Gastrocnemius medialis (tissue), 4 donors: ENCODE data around the gene HIVEP1. TPM values are rescaled to one million over a fixed set of nuclear protein-coding genes. Genes with fewer than 3 reads are reported as not detected.
"Not testable (repeated sequence)": the region's sequence is repeated elsewhere in the genome, so short reads cannot be mapped to it uniquely, and the experiment has no call there.

Experiments
- ATAC-seq, 2 donors: fragments of 150-250 bp; one replicate each; pipeline ENCODE4 v1.9.1; 2016
- DNase-seq, 2 donors: peaks; one replicate each; pipeline ENCODE4 v3.0.0-alpha.2; 2019
- H3K27ac ChIP-seq, 4 donors: fragments of 200-600 bp; sonication (generic); 1 replicate in 1 of 4; 2 replicates in 3 of 4; pipeline ENCODE4 v1.5.1; 2016 to 2018; ENCODE audit warnings: mild to moderate bottlenecking in 2 of 4, moderate library complexity in 1 of 4
- H3K27me3 ChIP-seq, 3 donors: fragments of 200-600 bp; sonication (generic) in 2 of 3; 1 replicate in 1 of 3; 2 replicates in 2 of 3; pipeline versions ENCODE4 v1.5.1 to v1.6.0; 2016 to 2019; ENCODE audit warnings: mild to moderate bottlenecking in 1 of 3, moderate library complexity in 1 of 3
- H3K36me3 ChIP-seq, 2 donors: fragments of 200-600 bp; sonication (generic) in 1 of 2; one replicate each; pipeline ENCODE4 v1.5.1; 2017 to 2018
- H3K4me1 ChIP-seq, 2 donors: fragments of 200-600 bp; sonication (generic) in 1 of 2; one replicate each; pipeline ENCODE4 v1.5.1; 2016 to 2017; ENCODE audit warnings: mild to moderate bottlenecking in 2 of 2
- H3K4me3 ChIP-seq, 4 donors: fragments of 200-600 bp; sonication (generic) in 3 of 4; 1 replicate in 1 of 4; 2 replicates in 3 of 4; pipeline ENCODE4 v1.5.1; 2016 to 2019; ENCODE audit warnings: mild to moderate bottlenecking in 2 of 4
- H3K9me3 ChIP-seq, 3 donors: fragments of 200-600 bp; sonication (generic) in 2 of 3; 1 replicate in 1 of 3; 2 replicates in 2 of 3; pipeline ENCODE4 v1.5.1; 2016 to 2019
- CTCF ChIP-seq, 5 experiments: fragments of 450-650 bp in 3 of 5; fragments of 200-600 bp in 2 of 5; sonication (generic) in 2 of 5; IDR thresholded peaks in 4 of 5; conservative IDR thresholded peaks in 1 of 5; 1 replicate in 4 of 5; 2 replicates in 1 of 5; pipeline ENCODE4 v1.5.1; 2016 to 2019; ENCODE audit warnings: antibody characterized with exemption in 5 of 5, mild to moderate bottlenecking in 3 of 5, moderate library complexity in 3 of 5
- POLR2A ChIP-seq, 2 donors: fragments of 450-650 bp; IDR thresholded peaks; one replicate each; pipeline ENCODE4 v1.6.1; 2017; ENCODE audit warnings: antibody characterized with exemption in 2 of 2, mild to moderate bottlenecking in 2 of 2, moderate library complexity in 2 of 2
- in situ Hi-C, 4 donors: fragments of 200-750 bp; cut with MboI; loops; one replicate each; pipeline versions ENCODE4 v1.15.0 to v1.8.0; 2017; ENCODE audit warnings: low sequenced_read_pairs in 4 of 4
- intact Hi-C: fragments of 100-400 bp; cut with DNase I; formaldehyde crosslinking; loops from one replicate; pipeline ENCODE4 v1.15.1; 2023; ENCODE audit warnings: low total_unique reads
- total RNA-seq, 4 donors: library from RNA; depleted of rRNA; stranded (reverse); fragments of >200 nt; gene quantifications; one replicate each; pipeline versions ENCODE4 v1.1.0 to v1.2.3, GENCODE V29; 2016

Gene HIVEP1
- total RNA-seq, 4 donors from 2014 or later, result 8.3 to 13.5 (median 10.5) TPM

GRCh38 chr6:12172572-12172971 lies 160.5 kb downstream of the HIVEP1 start:
- TF ChIP-seq CTCF (IDR thresholded peaks at IDR 0.05 in 4 of 5, conservative IDR thresholded peaks at IDR 0.05 in 1 of 5), result no peak
- no peak for TF ChIP-seq POLR2A (IDR thresholded peaks at IDR 0.05)
- in situ Hi-C loops (no loop called here), intact Hi-C loops (no loop called here)
- Histone ChIP-seq H3K27me3 (no peaks in the 10 kb centered on the region), H3K36me3 (no peaks in the 10 kb centered on the region), H3K9me3 (no peaks in the 10 kb centered on the region), H3K4me3 (no peak overlapping the region), H3K27ac (no peak overlapping the region), H3K4me1 (no peaks in the 10 kb centered on the region)
- no peak for ATAC-seq
- no peak for DNase-seq

GRCh38 chr6:12173181-12173580 lies 161.1 kb downstream of the HIVEP1 start:
- no peaks in the 10 kb centered on the region for H3K36me3 ChIP-seq
- DNase-seq (no peak), ATAC-seq (no peak)
- no peaks in the 10 kb centered on the region for H3K9me3 ChIP-seq
- no peaks in the 10 kb centered on the region for H3K4me1 ChIP-seq
- no peak overlapping the region for H3K27ac ChIP-seq
- no peak for TF ChIP-seq CTCF (IDR thresholded peaks at IDR 0.05 in 4 of 5, conservative IDR thresholded peaks at IDR 0.05 in 1 of 5)
- no peak for TF ChIP-seq POLR2A (IDR thresholded peaks at IDR 0.05)
- H3K4me3 ChIP-seq, result no peak overlapping the region
- intact Hi-C loops (no loop called here), in situ Hi-C loops (no loop called here)
- no peaks in the 10 kb centered on the region for H3K27me3 ChIP-seq

- no peaks in the 10 kb centered on the region for H3K27me3 ChIP-seq
- H3K4me3 ChIP-seq, result no peak overlapping the region
- no peak for TF ChIP-seq POLR2A (IDR thresholded peaks at IDR 0.05)
- no peak overlapping the region for H3K27ac ChIP-seq
- no peaks in the 10 kb centered on the region for H3K4me1 ChIP-seq
- DNase-seq (no peak), ATAC-seq (no peak)
- no peaks in the 10 kb centered on the region for H3K9me3 ChIP-seq
- intact Hi-C loops, result no loop called here
- in situ Hi-C loops, result no loop called here
- no peaks in the 10 kb centered on the region for H3K36me3 ChIP-seq
Measured at GRCh38 chr6:12173661-12174060, 161.5 kb downstream of the HIVEP1 start.

- H3K36me3 ChIP-seq, result no peaks in the 10 kb centered on the region
- DNase-seq (no peak), ATAC-seq (no peak)
- H3K27ac ChIP-seq, result no peak overlapping the region
- no peak overlapping the region for H3K4me3 ChIP-seq
- no peaks in the 10 kb centered on the region for H3K9me3 ChIP-seq
- in situ Hi-C loops, result no loop called here
- intact Hi-C loops, result no loop called here
- H3K4me1 ChIP-seq, result no peaks in the 10 kb centered on the region
- TF ChIP-seq POLR2A (IDR thresholded peaks at IDR 0.05), result no peak
- TF ChIP-seq CTCF (IDR thresholded peaks at IDR 0.05 in 4 of 5, conservative IDR thresholded peaks at IDR 0.05 in 1 of 5), result no peak
- H3K27me3 ChIP-seq, result no peaks in the 10 kb centered on the region
Measured at GRCh38 chr6:12174878-12175277, 162.8 kb downstream of the HIVEP1 start.

- no peak for TF ChIP-seq POLR2A (IDR thresholded peaks at IDR 0.05)
- TF ChIP-seq CTCF (IDR thresholded peaks at IDR 0.05 in 4 of 5, conservative IDR thresholded peaks at IDR 0.05 in 1 of 5), result no peak
- intact Hi-C loops, result no loop called here
Measured at GRCh38 chr6:12175626-12176025, 163.5 kb downstream of the HIVEP1 start.

GRCh38 chr6:12176782-12177181 lies 164.7 kb downstream of the HIVEP1 start:
- H3K36me3 ChIP-seq, in situ Hi-C loops, H3K4me1 ChIP-seq, H3K27ac ChIP-seq, H3K4me3 ChIP-seq, ATAC-seq, H3K27me3 ChIP-seq, H3K9me3 ChIP-seq, DNase-seq, intact Hi-C loops: not testable (repeated sequence)

More at GRCh38 chr6:12175626-12176025, 163.5 kb downstream of the HIVEP1 start:
- no peak for ATAC-seq
- Histone ChIP-seq H3K36me3 (no peaks in the 10 kb centered on the region), H3K27me3 (no peaks in the 10 kb centered on the region), H3K9me3 (no peaks in the 10 kb centered on the region), H3K4me3 (no peak overlapping the region), H3K27ac (no peak overlapping the region), H3K4me1 (no peaks in the 10 kb centered on the region)
- in situ Hi-C loops, result no loop called here
- no peak for DNase-seq
